ENCODE data around the gene S100P.
"Not testable (repeated sequence)": the region's sequence is repeated elsewhere in the genome, so short reads cannot be mapped to it uniquely, and the experiment has no call there.

The S100P gene

DNA sequence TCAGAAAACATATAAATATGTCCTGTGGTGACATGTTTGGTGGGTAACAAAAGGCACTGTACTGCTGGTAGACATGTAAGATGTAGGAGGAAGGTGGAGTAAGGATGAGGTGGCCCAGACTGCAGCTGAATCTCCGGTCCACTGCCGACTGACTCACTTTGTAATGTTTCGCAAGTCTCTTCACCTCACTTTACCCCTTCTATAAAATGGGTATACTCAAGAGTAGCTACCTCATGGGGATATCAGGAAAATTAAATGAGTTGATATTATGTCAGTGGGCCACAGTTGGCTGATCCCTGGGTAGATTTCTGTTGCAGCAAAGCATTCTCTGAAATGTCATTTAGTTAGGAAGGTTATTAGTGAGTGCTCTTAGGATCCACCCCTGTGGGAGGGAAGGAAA lies 31.1 kb upstream of the S100P start:
- ChIA-PET POLR2A (interaction anchor here (1.3 kb wide), 1 partner anchor 18 kb away, joined by 4 read pairs; no protein-coding TSS in a partner anchor), CTCF (interaction anchor here (2.0 kb wide), 1 partner anchor 12 kb away, joined by 7 read pairs; no protein-coding TSS in a partner anchor)
- TF ChIP-seq, protein P1, sequence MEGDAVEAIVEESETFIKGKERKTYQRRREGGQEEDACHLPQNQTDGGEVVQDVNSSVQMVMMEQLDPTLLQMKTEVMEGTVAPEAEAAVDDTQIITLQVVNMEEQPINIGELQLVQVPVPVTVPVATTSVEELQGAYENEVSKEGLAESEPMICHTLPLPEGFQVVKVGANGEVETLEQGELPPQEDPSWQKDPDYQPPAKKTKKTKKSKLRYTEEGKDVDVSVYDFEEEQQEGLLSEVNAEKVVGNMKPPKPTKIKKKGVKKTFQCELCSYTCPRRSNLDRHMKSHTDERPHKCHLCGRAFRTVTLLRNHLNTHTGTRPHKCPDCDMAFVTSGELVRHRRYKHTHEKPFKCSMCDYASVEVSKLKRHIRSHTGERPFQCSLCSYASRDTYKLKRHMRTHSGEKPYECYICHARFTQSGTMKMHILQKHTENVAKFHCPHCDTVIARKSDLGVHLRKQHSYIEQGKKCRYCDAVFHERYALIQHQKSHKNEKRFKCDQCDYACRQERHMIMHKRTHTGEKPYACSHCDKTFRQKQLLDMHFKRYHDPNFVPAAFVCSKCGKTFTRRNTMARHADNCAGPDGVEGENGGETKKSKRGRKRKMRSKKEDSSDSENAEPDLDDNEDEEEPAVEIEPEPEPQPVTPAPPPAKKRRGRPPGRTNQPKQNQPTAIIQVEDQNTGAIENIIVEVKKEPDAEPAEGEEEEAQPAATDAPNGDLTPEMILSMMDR (IDR thresholded peaks at IDR 0.05; ENCODE audit: insufficient read depth, low read length, missing control alignments) = no peak
- no peak for DNase-seq (ENCODE audit: low read depth, low spot score)
- no peak overlapping the region for H3K4me3 ChIP-seq (ENCODE audit: low read depth, low read length)

DNA sequence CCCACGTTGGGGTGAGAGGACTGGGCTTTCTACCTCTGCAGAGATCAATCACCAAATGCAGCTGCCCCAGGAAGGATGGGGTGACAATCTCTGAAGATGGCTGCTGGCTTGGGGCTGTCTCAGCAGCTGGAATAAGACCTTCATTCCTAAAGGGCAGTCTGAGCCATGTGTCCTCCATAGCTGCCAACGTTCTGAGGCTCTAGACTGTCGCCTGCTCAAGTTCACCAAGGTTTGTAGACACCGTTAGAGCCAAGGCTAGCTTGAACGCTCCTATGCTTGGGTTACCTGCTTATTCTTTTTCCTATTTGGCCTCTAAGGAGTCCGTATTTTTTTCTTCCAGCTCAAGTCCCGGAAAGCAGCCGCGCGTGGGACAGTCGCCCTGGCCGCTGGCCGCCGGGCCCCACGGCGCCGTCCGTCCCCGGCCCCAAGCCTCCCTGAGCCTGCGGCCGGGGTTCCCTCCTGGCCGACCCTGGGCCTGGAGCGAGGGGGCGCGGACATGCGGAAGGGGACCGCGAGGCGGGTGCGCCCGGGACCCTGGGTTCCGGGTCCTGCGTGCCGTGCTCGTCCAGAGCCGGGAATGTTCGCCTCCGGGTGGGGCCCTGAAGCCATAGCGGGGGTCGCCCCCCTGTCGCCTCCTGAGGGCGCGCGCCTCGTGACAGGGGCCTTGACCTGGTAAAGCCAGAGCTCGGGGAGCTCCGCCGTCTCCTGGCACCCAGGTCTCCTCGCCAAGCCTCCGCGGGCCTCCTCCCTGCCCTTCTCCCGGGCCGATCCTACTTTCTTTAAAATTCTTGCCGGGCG lies 29.9 kb upstream of the S100P start:
- no peak overlapping the region; the same call in 1 of the 2 replicates for H3K4me3 ChIP-seq (ENCODE audit: low read depth, low read length)
- CTCF ChIA-PET = interaction anchor here (0.6 to 1.9 kb wide), 5 partner anchors 10 to 420 kb away, joined by 3 to 6 read pairs (median 3); a partner anchor contains a TSS
- POLR2A ChIA-PET = interaction anchor here (1.0 to 2.1 kb wide), 4 partner anchors 10 to 46 kb away, joined by 3 to 13 read pairs (median 4); partner anchors contain the start of genes MRFAP1 and MRFAP1L1
- no peak for DNase-seq (ENCODE audit: low read depth, low spot score)
- TF ChIP-seq, protein P1 (IDR thresholded peaks at IDR 0.05; ENCODE audit: insufficient read depth, low read length, missing control alignments) = no peak

DNA sequence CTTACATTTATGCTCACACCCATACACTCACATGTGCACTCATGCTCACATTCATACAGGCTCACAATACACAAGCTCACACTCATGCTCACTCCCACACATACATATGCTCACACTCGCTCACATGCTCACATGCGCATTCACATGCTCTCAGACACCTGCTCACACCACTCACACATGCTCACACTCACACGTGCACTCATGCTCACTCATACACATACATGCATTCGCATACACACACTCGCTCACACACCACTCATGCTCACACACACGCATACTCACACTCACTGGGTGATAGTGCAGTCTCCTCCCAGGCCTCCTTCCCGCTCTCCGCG lies 28.4 kb upstream of the S100P start:
- DNase-seq (ENCODE audit: low read depth, low spot score) = no peak
- no peak overlapping the region for H3K4me3 ChIP-seq (ENCODE audit: low read depth, low read length)
- TF ChIP-seq, protein P1 (IDR thresholded peaks at IDR 0.05; ENCODE audit: insufficient read depth, low read length, missing control alignments) = no peak
- ChIA-PET POLR2A (no interaction called here), CTCF (no interaction called here)

DNA sequence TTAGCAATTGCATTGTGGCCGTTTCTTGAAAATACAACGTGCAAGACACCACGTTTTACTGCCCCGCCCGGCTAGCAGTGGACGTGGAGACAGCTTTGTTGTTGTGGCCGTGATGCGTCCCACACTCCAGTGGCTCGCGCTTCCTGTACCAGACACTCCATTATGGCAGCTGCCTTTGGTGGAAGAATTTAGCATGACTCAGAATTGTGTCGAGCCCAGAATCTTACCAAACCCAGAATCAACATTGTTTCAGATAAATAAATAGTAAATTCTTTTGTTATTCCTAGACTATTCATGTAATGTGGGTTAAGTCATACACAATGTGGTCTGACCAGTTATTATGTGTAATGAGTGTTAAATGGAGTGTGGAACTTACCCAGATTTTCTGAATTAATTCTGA lies 25.3 kb upstream of the S100P start:
- DNase-seq (ENCODE audit: low read depth, low spot score) = peak; percentile 16
- CTCF ChIA-PET = interaction anchor here (0.7 kb wide), 1 partner anchor 25 kb away, joined by 3 read pairs; no protein-coding TSS in a partner anchor
- H3K4me3 ChIP-seq (ENCODE audit: low read depth, low read length) = no peak overlapping the region
- POLR2A ChIA-PET = interaction anchor here (0.7 to 1.1 kb wide), 2 partner anchors 28 to 219 kb away, joined by 3 to 4 read pairs; partner anchors contain the start of gene MRFAP1
- TF ChIP-seq, protein P1 (IDR thresholded peaks at IDR 0.05; ENCODE audit: insufficient read depth, low read length, missing control alignments) = no peak

DNA sequence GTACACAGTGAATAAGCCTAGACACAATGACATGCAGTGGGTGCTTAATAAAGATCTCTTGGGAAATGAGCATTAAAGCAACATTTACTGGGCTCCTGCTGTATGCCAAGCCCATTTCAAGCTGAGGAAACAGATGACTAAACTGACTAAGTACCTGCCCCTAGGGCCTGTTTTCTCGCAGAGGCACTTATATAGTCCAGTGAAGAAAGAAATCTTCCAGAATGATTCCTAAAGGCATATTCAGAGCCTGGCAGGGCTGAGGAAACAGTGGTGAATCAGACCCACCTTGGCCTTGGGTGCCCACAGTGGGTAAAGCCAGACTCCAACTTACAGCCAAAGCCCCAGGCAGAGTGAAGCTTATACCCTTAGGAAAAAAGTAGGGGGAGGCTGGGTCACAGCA lies 22.0 kb upstream of the S100P start:
- TF ChIP-seq, protein P1 (IDR thresholded peaks at IDR 0.05; ENCODE audit: insufficient read depth, low read length, missing control alignments) = no peak
- ChIA-PET POLR2A (interaction anchor here (0.7 kb wide), 1 partner anchor 44 kb away, joined by 3 read pairs; the partner anchor contains the start of gene BLOC1S4), CTCF (interaction anchor here (1.5 kb wide), 1 partner anchor 13 kb away, joined by 6 read pairs; no protein-coding TSS in a partner anchor)
- no peak for DNase-seq (ENCODE audit: low read depth, low spot score)
- H3K4me3 ChIP-seq (ENCODE audit: low read depth, low read length) = no peak overlapping the region

DNA sequence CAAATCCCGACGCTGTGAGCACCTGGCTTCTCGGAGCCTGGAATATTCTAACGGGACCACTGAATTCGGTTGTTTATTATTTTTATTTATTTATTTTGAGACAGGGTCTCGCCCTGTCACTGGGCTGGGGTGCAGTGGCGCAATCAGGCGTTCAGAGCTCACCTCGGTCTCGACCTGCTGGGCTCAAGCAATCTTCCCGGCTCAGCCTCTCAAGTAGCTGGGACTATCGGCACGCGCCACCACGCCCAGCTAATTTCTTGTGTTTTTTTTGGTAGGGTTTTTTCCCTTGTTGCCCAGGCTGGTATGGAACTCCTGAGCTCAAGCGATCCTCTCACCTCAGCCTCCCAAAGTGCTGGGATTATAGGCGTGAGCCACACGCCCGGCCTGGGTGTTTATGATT lies 21.5 kb upstream of the S100P start:
- CTCF ChIA-PET = interaction anchor here (1.5 kb wide), 1 partner anchor 14 kb away, joined by 6 read pairs; no protein-coding TSS in a partner anchor
- TF ChIP-seq, protein P1 (IDR thresholded peaks at IDR 0.05; ENCODE audit: insufficient read depth, low read length, missing control alignments) = no peak
- POLR2A ChIA-PET = interaction anchor here (0.7 kb wide), 1 partner anchor 44 kb away, joined by 3 read pairs; the partner anchor contains the start of gene BLOC1S4
- H3K4me3 ChIP-seq (ENCODE audit: low read depth, low read length) = no peak overlapping the region
- DNase-seq (ENCODE audit: low read depth, low spot score) = no peak

DNA sequence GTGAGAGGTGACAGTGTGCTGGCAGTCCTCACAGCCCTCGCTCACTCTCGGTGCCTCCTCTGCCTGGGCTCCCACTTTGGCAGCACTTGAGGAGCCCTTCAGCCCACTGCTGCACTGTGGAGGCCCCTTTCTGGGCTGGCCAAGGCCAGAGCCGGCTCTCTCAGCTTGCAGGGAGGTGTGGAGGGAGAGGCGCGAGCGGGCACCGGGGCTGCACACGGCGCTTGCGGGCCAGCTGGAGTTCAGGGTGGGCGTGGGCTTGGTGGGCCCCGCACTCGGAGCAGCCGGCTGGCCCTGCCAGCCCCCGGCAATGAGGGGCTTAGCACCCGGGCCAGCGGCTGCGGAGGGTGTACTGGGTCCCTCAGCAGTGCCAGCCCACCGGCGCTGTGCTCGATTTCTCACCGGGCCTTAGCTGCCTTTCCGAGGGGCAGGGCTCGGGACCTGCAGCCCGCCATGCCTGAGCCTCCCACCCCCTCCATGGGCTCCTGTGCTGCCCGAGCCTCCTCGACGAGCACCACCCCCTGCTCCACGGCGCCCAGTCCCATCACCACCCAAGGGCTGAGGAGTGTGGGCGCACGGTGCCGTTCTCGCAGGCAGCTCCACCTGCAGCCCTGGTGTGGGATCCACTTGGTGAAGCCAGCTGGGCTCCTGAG lies 21.0 kb upstream of the S100P start:
- ChIA-PET POLR2A (interaction anchor here (0.7 to 1.8 kb wide), 7 partner anchors 9 to 44 kb away, joined by 3 to 13 read pairs (median 5); partner anchors contain the start of genes BLOC1S4, MRFAP1 and MRFAP1L1), CTCF (interaction anchor here (1.5 to 1.6 kb wide), 2 partner anchors 9 to 14 kb away, joined by 6 read pairs; no protein-coding TSS in a partner anchor)
- H3K4me3 ChIP-seq (ENCODE audit: low read depth, low read length); DNase-seq (ENCODE audit: low read depth, low spot score): not testable (repeated sequence)

DNA sequence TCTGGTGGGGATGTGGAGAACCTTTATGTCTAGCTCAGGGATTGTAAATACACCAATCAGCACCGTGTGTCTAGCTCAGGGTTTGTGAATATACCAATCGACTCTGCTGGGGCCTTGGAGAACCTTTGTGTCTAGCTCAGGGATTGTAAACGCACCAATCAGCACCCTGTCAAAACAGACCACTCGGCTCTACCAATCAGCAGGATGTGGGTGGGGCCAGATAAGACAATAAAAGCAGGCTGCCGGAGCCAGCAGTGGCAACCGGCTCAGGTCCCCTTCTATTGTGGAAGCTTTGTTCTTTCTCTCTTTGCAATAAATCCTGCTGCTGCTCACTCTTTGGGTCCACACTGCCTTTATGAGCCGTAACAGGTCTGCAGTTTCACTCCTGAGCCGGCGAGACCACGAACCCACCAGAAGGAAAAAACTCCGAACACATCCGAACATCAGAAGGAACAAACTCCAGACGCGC lies 20.5 kb upstream of the S100P start:
- CTCF ChIA-PET = interaction anchor here (1.6 kb wide), 1 partner anchor 9 kb away, joined by 6 read pairs; no protein-coding TSS in a partner anchor
- DNase-seq (ENCODE audit: low read depth, low spot score) = not testable (repeated sequence)

More for the DNA sequence above, 20.5 kb upstream of the S100P start:
- POLR2A ChIA-PET = interaction anchor here (0.7 to 1.8 kb wide), 11 partner anchors 9 to 111 kb away, joined by 3 to 13 read pairs (median 4); partner anchors contain the start of genes BLOC1S4, MRFAP1 and MRFAP1L1
- peak overlapping the region; percentile 73 for H3K4me3 ChIP-seq (ENCODE audit: low read depth, low read length)
